ENCODE results near the gene RIN1. TPM values are rescaled to one million over a fixed set of nuclear protein-coding genes. Genes with fewer than 3 reads are reported as not detected.

RIN1 gene
- total and polyA plus RNA-seq, 2 experiments from 2014 or later = 2.5 to 8.2 TPM

DNA sequence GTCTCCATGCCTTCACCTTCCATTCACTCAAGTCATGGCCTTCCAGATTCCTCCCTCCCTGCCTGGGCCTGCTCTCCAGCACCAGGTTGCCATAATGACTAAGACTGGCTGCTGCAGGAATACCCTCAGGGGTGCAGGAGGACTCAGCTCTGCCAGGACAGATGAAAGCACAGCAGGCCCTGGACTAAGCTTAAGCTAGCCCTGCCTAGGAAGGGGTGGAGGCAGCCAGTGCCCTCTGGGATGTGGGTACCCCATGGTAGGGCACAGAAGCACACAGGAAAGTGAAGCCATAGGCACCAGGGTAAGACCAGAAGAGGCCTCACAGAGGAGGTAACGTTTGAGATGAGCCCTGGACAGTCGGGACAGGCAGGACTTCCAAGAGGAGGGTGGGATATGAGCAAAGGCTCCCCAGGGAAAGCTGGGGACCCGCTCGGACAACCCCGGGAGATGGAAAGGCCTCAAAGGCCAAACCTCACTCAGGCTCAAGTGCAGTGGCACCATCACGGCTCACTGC, 3.0 kb upstream of the RIN1 start:
- peaks cover 28% of the 10 kb centered on the region for H3K4me1 Mint-ChIP-seq
- no peak overlapping the region for H3K27ac Mint-ChIP-seq
- Histone ChIP-seq H2AFZ (no peak overlapping the region), H3K79me2 (replicated peaks; ENCODE audit: insufficient read depth) (peaks cover 10% of the 10 kb centered on the region), H3K27me3 (ENCODE audit: insufficient read depth) (no peaks in the 10 kb centered on the region), H3K4me2 (no peak overlapping the region), H3K4me3 (no peak overlapping the region), H4K20me1 (replicated peaks; ENCODE audit: insufficient read depth) (no peaks in the 10 kb centered on the region; the same call in 1 of the 2 replicates), H3K36me3 (ENCODE audit: insufficient read depth) (no peaks in the 10 kb centered on the region; the same call in 1 of the 2 replicates), H3K9me2 (ENCODE audit: insufficient read depth) (no peaks in the 10 kb centered on the region), H3F3A (replicated peaks; ENCODE audit: low read depth) (peaks cover 8% of the 10 kb centered on the region; the same call in 1 of the 2 replicates), H3K27ac (ENCODE audit: low read depth) (no peak overlapping the region), H3K4me1 (ENCODE audit: insufficient read depth) (peaks cover 21% of the 10 kb centered on the region)
- H3K27me3 Mint-ChIP-seq (ENCODE audit: insufficient read depth, low read depth, poor library complexity) = peaks cover 12% of the 10 kb centered on the region
- peaks cover 25% of the 10 kb centered on the region for H3K36me3 Mint-ChIP-seq (ENCODE audit: low read depth)
- no peak overlapping the region for H3K4me3 Mint-ChIP-seq
- no peak for ATAC-seq
- no peaks in the 10 kb centered on the region; the same call in 2 of the 3 replicates for H3K9me3 Mint-ChIP-seq
- TF ChIP-seq EZH2 (IDR thresholded peaks at IDR 0.05; ENCODE audit: low read depth, unreplicated experiment) = no peak
- DNase-seq (ENCODE audit: low spot score) = no peak

DNA sequence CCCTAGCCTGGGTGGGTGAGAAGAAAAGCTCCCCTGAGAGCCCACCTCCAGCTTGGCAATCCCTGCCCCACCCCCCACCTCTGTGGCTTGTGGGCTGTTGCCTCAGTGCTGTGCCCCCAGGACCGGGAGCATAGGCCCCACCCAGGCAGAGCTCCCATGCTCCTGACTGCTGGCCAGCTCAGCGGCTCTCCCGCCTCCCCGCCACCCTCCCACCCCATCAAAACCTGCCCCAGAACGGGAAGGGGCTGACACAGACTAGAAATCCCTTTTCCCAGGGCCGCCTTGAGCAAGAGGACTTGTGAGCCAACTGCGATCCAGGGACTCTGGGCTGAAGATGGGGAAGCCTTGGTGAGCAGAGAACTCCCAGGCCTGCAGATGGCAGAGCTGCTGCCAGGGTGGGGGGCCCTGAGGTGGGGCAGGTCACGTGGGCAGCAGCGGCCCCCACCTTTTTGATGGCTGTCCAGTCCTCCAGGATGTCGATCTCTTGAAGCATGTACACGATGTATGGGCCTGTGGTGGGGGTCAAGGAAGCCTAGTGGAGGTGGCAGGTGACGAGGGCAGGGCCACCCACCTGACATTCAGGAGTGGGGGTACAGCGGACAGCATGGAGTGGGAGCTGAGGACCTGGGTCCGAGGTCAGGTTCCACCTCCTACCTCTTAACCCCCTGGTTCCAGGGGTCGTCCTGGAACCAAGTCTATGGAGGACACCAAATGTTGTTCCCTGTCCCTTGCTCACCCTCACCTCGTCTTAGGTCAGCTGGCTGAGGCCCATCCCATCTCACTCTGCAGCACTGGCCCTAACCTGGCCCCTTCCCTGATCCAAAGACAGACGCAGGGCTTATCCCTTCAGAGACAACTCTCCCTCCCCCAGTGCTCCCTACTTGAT, 2.3 kb upstream of the RIN1 start:
- H3K36me3 Mint-ChIP-seq (ENCODE audit: low read depth) = peaks cover 25% of the 10 kb centered on the region
- H3K4me1 ChIP-seq (ENCODE audit: insufficient read depth) = peaks cover 16% of the 10 kb centered on the region; the same call in 1 of the 2 replicates
- H3K27me3 Mint-ChIP-seq (ENCODE audit: insufficient read depth, low read depth, poor library complexity) = peaks cover 11% of the 10 kb centered on the region
- TF ChIP-seq, protein P1, sequence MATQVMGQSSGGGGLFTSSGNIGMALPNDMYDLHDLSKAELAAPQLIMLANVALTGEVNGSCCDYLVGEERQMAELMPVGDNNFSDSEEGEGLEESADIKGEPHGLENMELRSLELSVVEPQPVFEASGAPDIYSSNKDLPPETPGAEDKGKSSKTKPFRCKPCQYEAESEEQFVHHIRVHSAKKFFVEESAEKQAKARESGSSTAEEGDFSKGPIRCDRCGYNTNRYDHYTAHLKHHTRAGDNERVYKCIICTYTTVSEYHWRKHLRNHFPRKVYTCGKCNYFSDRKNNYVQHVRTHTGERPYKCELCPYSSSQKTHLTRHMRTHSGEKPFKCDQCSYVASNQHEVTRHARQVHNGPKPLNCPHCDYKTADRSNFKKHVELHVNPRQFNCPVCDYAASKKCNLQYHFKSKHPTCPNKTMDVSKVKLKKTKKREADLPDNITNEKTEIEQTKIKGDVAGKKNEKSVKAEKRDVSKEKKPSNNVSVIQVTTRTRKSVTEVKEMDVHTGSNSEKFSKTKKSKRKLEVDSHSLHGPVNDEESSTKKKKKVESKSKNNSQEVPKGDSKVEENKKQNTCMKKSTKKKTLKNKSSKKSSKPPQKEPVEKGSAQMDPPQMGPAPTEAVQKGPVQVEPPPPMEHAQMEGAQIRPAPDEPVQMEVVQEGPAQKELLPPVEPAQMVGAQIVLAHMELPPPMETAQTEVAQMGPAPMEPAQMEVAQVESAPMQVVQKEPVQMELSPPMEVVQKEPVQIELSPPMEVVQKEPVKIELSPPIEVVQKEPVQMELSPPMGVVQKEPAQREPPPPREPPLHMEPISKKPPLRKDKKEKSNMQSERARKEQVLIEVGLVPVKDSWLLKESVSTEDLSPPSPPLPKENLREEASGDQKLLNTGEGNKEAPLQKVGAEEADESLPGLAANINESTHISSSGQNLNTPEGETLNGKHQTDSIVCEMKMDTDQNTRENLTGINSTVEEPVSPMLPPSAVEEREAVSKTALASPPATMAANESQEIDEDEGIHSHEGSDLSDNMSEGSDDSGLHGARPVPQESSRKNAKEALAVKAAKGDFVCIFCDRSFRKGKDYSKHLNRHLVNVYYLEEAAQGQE (IDR thresholded peaks at IDR 0.05; ENCODE audit: unreplicated experiment) = no peak
- TF ChIP-seq, protein P2, sequence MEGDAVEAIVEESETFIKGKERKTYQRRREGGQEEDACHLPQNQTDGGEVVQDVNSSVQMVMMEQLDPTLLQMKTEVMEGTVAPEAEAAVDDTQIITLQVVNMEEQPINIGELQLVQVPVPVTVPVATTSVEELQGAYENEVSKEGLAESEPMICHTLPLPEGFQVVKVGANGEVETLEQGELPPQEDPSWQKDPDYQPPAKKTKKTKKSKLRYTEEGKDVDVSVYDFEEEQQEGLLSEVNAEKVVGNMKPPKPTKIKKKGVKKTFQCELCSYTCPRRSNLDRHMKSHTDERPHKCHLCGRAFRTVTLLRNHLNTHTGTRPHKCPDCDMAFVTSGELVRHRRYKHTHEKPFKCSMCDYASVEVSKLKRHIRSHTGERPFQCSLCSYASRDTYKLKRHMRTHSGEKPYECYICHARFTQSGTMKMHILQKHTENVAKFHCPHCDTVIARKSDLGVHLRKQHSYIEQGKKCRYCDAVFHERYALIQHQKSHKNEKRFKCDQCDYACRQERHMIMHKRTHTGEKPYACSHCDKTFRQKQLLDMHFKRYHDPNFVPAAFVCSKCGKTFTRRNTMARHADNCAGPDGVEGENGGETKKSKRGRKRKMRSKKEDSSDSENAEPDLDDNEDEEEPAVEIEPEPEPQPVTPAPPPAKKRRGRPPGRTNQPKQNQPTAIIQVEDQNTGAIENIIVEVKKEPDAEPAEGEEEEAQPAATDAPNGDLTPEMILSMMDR (conservative IDR thresholded peaks at IDR 0.05; ENCODE audit: low read depth in 2 of 2) = no peak
- TF ChIP-seq, protein P3, sequence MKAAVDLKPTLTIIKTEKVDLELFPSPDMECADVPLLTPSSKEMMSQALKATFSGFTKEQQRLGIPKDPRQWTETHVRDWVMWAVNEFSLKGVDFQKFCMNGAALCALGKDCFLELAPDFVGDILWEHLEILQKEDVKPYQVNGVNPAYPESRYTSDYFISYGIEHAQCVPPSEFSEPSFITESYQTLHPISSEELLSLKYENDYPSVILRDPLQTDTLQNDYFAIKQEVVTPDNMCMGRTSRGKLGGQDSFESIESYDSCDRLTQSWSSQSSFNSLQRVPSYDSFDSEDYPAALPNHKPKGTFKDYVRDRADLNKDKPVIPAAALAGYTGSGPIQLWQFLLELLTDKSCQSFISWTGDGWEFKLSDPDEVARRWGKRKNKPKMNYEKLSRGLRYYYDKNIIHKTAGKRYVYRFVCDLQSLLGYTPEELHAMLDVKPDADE (IDR thresholded peaks at IDR 0.05) = no peak
- TF ChIP-seq CREB1 (CRISPR knock-in tag; IDR thresholded peaks at IDR 0.05; ENCODE audit: low read depth) (no peak), ZNF331 (CRISPR knock-in tag; IDR thresholded peaks at IDR 0.05; ENCODE audit: low read depth) (no peak), EZH2 (IDR thresholded peaks at IDR 0.05; ENCODE audit: low read depth, unreplicated experiment) (no peak), STAT1 (IDR thresholded peaks at IDR 0.05; ENCODE audit: unreplicated experiment) (no peak), NANOG (IDR thresholded peaks at IDR 0.05; ENCODE audit: borderline replicate concordance) (no peak), JUNB (IDR thresholded peaks at IDR 0.05; ENCODE audit: unreplicated experiment) (no peak)
- H3K4me3 ChIP-seq = no peak overlapping the region
- peaks cover 22% of the 10 kb centered on the region for H3K4me1 Mint-ChIP-seq
- H3K79me2 ChIP-seq (replicated peaks; ENCODE audit: insufficient read depth) = peaks cover 3% of the 10 kb centered on the region; the same call in 1 of the 2 replicates
- no peak overlapping the region for H2AFZ ChIP-seq
- no peak overlapping the region for H3K27ac ChIP-seq (ENCODE audit: low read depth)
- no peaks in the 10 kb centered on the region for H3K9me2 ChIP-seq (ENCODE audit: insufficient read depth)
- DNase-seq (ENCODE audit: low spot score) = no peak
- H3K4me3 Mint-ChIP-seq = no peak overlapping the region
- H4K20me1 ChIP-seq (replicated peaks; ENCODE audit: insufficient read depth) = no peaks in the 10 kb centered on the region; the same call in 1 of the 2 replicates
- H3K27me3 ChIP-seq (ENCODE audit: insufficient read depth) = no peaks in the 10 kb centered on the region
- ATAC-seq = no peak
- H3F3A ChIP-seq (replicated peaks; ENCODE audit: low read depth) = 0 out of 2 replicates have a peak, but pooled peaks cover 6% of the 10 kb centered on the region
- H3K9me3 Mint-ChIP-seq = no peaks in the 10 kb centered on the region; the same call in 2 of the 3 replicates
- no peak overlapping the region for H3K4me2 ChIP-seq
- H3K27ac Mint-ChIP-seq = no peak overlapping the region
- H3K36me3 ChIP-seq (ENCODE audit: insufficient read depth) = no peaks in the 10 kb centered on the region; the same call in 1 of the 2 replicates
